ENCODE measurements around the gene CA5B. TPM values are rescaled to one million over a fixed set of nuclear protein-coding genes. Genes with fewer than 3 reads are reported as not detected.
"Not testable (repeated sequence)": the region's sequence is repeated elsewhere in the genome, so short reads cannot be mapped to it uniquely, and the experiment has no call there.

The CA5B gene
- total RNA-seq, 2 experiments from 2014 or later, result 26.1 to 31.7 TPM

DNA sequence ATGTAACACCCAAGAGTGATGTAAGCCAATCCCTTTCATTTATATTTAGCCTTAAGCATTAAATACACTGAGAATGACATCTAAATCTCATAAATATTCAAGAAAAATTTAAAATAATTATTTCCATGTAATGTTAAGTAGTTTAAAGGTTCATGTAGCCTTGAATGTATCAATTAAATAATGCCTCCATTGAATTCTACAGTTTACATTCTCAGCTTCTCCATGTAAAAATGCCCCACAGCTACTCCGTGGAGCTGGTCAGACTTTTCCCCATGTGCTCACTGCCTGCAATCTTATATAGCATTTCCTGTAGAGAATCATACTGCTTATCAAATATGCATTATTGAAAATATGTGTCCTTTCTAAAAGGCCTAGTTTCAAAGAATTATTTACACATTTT lies 91.1 kb downstream of the CA5B start:
- H3K4me3 Mint-ChIP-seq, result no peak overlapping the region
- no peaks in the 10 kb centered on the region for H3K4me1 Mint-ChIP-seq
- CTCF ChIA-PET, result no interaction called here
- H3K9me3 Mint-ChIP-seq, result no peaks in the 10 kb centered on the region
- H3K27ac Mint-ChIP-seq, result no peak overlapping the region
- no peaks in the 10 kb centered on the region for H3K27me3 Mint-ChIP-seq
- peaks cover 23% of the 10 kb centered on the region for H3K36me3 Mint-ChIP-seq (ENCODE audit: low read depth)
- no peak for DNase-seq
- POLR2A ChIA-PET, result interaction anchor here (0.9 to 1.1 kb wide), 2 partner anchors 13 to 38 kb away, joined by 3 to 4 read pairs; no protein-coding TSS in a partner anchor

GRCh38 chrX:15831347-15831746 lies 93.3 kb downstream of the CA5B start:
- H3K4me3 Mint-ChIP-seq, H3K4me1 Mint-ChIP-seq, DNase-seq, H3K27me3 Mint-ChIP-seq, H3K27ac Mint-ChIP-seq, CTCF ChIA-PET, H3K9me3 Mint-ChIP-seq, POLR2A ChIA-PET: not testable (repeated sequence)
- peaks cover 15% of the 10 kb centered on the region for H3K36me3 Mint-ChIP-seq (ENCODE audit: low read depth)

DNA sequence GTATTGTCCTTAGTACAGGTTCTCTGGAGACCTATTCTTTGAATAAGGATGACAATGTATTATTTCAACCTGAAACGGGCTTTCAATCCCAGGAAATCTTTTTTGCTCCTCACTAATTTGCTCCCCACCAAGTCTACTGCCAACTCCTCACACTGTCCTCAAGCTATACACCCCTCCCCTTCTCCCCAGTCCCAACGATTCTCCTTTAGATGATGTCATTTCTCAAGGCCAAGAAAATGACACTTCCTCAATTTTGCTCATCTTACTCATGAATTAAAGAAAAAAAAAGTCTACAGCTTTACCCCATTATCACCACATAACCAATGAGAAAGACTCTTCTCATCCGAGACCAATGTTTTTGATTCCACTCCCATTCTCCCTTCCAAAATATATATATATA lies 96.0 kb downstream of the CA5B start:
- H3K27ac Mint-ChIP-seq, result no peak overlapping the region
- no peak for DNase-seq
- POLR2A ChIA-PET, result no interaction called here

GRCh38 chrX:15834827-15835595 lies 96.9 kb downstream of the CA5B start:
- H3K4me1 Mint-ChIP-seq, result no peaks in the 10 kb centered on the region
- H3K27ac Mint-ChIP-seq, result no peak overlapping the region
- no peaks in the 10 kb centered on the region for H3K27me3 Mint-ChIP-seq
- CTCF ChIA-PET, result no interaction called here
- POLR2A ChIA-PET, result no interaction called here
- H3K4me3 Mint-ChIP-seq, result no peak overlapping the region
- DNase-seq, result no peak
- H3K9me3 Mint-ChIP-seq, result no peaks in the 10 kb centered on the region
- H3K36me3 Mint-ChIP-seq (ENCODE audit: low read depth), result peaks cover 3% of the 10 kb centered on the region

More for the DNA sequence above, 96.0 kb downstream of the CA5B start:
- Mint-ChIP-seq H3K27me3 (no peaks in the 10 kb centered on the region), H3K4me3 (no peak overlapping the region), H3K36me3 (ENCODE audit: low read depth) (peaks cover 3% of the 10 kb centered on the region), H3K9me3 (no peaks in the 10 kb centered on the region), H3K4me1 (no peaks in the 10 kb centered on the region)
- CTCF ChIA-PET, result no interaction called here

Other genes starting within 250 kb of the CA5B start
- 1 to 10 TPM; 5.1 to 5.6 TPM for gene PIR, start 244.9 kb upstream of the CA5B start, total RNA-seq
- gene BMX, start 237.5 kb upstream of the CA5B start, total RNA-seq, result not detected
- not detected for gene ACE2, start 137.3 kb upstream of the CA5B start, total RNA-seq
- gene CLTRN, start 73.5 kb upstream of the CA5B start, total RNA-seq, result under 1 TPM in 1 of 2 experiments, not detected in 1; 0.18 TPM
- gene ZRSR2, start 52.2 kb downstream of the CA5B start, total RNA-seq, result 10 to 100 TPM; 21.9 to 24.2 TPM
- 10 to 100 TPM; 29.5 to 34.3 TPM for gene AP1S2, start 116.5 kb downstream of the CA5B start, total RNA-seq